Lower leg skin (tissue), 3 donors: ENCODE results near the gene CACNA2D4.

Experiments
- POLR2A ChIP-seq, 2 donors: fragments of 450-650 bp; IDR thresholded peaks; one replicate each; pipeline ENCODE4 v1.6.1; 2016 to 2017; ENCODE audit warnings: antibody characterized with exemption in 2 of 2, mild to moderate bottlenecking in 1 of 2, moderate library complexity in 1 of 2
- TF ChIP-seq, protein P1 (sequence below), 3 donors: fragments of 450-650 bp; IDR thresholded peaks; one replicate each; pipeline ENCODE4 v1.5.1; 2016; ENCODE audit warnings: antibody characterized with exemption in 3 of 3, mild to moderate bottlenecking in 3 of 3, moderate library complexity in 2 of 3

DNA sequence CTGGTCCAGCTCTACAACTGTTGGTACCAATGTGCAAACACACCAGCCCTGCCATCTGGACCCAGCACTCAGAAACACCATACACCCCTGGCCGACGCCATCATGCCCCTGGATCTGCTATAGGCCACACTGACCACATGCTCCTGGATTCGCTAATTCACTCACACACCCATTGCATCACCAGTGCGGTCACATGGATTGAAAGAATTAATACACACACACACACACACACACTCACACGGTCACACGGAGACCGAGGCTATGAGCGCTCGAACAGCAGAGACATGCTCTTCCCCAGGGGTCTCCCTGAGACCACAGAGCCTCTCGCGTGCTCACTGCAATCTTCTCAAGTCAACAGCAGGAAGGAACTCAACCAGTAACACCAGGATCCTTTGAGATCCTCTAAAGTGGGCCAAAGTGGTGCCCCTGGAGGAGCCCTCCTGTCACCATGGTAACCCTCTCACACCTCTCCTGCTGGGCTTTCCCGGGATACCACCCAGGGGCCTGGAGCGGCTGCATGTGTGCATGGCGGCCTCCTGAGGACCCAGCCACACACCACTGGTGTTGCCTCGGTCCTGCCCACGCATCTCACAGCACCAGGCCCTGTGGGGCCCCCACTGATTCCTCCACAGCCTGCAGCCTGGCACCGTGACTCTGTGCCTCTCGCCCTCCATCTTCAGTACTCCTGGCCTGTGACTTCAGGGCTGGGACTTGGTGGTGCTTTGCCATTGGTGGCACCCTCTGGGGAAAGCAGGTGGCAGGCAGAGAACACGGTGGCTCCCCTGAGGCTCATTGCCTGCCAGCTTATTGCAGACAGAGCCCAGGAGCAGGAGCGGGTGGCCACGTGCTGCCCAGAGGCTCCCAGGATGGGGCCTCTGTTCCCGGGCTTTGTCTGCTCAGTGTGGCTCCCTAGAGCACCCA is 83.0 kb downstream of the CACNA2D4 start:
- no peak for TF ChIP-seq POLR2A (IDR thresholded peaks at IDR 0.05)
- TF ChIP-seq, protein P1, sequence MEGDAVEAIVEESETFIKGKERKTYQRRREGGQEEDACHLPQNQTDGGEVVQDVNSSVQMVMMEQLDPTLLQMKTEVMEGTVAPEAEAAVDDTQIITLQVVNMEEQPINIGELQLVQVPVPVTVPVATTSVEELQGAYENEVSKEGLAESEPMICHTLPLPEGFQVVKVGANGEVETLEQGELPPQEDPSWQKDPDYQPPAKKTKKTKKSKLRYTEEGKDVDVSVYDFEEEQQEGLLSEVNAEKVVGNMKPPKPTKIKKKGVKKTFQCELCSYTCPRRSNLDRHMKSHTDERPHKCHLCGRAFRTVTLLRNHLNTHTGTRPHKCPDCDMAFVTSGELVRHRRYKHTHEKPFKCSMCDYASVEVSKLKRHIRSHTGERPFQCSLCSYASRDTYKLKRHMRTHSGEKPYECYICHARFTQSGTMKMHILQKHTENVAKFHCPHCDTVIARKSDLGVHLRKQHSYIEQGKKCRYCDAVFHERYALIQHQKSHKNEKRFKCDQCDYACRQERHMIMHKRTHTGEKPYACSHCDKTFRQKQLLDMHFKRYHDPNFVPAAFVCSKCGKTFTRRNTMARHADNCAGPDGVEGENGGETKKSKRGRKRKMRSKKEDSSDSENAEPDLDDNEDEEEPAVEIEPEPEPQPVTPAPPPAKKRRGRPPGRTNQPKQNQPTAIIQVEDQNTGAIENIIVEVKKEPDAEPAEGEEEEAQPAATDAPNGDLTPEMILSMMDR (IDR thresholded peaks at IDR 0.05) = no peak
